ENCODE data around the gene ADAP1.
"Not testable (repeated sequence)": the region's sequence is repeated elsewhere in the genome, so short reads cannot be mapped to it uniquely, and the experiment has no call there.

ADAP1 gene

DNA sequence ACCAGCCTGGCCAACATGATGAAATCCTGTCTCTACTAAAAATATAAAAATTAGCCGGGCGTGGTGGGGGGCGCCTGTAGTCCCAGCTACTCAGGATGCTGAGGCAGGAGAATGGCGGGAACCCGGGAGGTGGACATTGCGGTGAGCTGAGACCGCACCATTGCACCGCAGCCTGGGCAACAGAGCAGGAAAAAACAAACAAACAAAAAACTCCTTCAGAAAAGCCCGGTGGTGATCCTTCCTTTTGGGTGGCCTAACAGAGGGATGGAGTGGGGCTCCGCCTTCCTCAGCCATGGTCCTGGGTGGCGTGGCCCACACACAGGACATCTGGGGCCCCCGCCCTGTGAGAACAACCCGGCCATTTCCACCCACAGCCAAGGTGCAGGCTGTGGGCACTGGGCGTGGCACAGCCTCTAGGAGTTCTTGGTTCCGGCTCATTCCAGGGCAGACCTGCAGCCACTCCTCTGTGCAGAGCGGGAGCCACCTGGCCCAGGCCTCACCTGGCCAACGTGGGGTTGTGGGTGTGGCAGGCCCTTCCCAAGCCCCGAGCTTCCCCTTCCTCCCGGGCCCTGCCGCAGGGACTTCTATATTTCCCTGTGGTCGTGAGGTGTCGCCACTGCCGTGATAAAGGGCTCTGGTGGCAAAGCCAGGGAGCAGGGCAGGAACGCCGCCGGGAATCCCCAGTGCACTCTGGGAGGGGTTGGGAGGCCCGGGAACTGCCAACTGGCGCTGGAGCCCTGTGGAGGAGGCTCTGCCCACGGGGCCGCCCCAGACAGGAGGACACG, 40.6 kb downstream of the ADAP1 start:
- TF ChIP-seq, protein P1, sequence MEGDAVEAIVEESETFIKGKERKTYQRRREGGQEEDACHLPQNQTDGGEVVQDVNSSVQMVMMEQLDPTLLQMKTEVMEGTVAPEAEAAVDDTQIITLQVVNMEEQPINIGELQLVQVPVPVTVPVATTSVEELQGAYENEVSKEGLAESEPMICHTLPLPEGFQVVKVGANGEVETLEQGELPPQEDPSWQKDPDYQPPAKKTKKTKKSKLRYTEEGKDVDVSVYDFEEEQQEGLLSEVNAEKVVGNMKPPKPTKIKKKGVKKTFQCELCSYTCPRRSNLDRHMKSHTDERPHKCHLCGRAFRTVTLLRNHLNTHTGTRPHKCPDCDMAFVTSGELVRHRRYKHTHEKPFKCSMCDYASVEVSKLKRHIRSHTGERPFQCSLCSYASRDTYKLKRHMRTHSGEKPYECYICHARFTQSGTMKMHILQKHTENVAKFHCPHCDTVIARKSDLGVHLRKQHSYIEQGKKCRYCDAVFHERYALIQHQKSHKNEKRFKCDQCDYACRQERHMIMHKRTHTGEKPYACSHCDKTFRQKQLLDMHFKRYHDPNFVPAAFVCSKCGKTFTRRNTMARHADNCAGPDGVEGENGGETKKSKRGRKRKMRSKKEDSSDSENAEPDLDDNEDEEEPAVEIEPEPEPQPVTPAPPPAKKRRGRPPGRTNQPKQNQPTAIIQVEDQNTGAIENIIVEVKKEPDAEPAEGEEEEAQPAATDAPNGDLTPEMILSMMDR (IDR thresholded peaks at IDR 0.05; ENCODE audit: low read depth, low read length), result no peak
- H3K4me3 ChIP-seq (ENCODE audit: low read depth, low read length), result no peak overlapping the region

DNA sequence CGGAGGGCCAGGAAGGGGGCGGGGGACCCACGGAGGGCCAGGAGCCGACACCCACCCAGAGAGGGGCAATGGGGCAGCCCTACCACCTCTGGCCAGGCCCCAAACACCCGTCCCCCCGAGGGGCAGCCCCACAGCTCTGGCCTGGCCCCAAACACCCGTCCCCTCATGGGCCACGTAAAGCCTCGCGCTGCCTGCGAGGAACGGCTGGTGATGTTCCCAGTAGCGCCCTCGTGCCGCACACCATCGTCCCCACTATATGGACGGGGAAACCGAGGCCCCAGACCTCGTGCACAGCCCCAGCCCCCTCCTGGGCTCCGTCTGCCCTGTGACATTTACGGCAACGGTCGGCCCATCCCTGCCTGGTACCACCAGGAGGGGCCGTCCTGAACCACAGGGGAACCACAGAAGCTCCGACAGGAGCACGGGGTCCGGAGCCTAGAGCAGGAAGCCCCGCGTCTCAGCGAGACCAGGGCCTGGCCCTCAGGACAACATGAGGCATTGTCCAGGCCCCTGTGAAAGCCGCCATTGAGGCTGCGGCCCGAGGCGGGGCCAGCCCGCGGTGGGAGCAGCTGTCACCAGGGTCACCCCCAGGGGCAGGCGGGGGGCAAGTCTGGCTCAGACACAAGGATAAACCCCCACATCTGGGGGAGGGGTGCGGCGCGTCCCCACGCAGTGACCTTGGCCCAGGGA, 42.5 kb downstream of the ADAP1 start:
- TF ChIP-seq, protein P1 (IDR thresholded peaks at IDR 0.05; ENCODE audit: low read depth, low read length), result no peak
- no peak overlapping the region for H3K4me3 ChIP-seq (ENCODE audit: low read depth, low read length)

DNA sequence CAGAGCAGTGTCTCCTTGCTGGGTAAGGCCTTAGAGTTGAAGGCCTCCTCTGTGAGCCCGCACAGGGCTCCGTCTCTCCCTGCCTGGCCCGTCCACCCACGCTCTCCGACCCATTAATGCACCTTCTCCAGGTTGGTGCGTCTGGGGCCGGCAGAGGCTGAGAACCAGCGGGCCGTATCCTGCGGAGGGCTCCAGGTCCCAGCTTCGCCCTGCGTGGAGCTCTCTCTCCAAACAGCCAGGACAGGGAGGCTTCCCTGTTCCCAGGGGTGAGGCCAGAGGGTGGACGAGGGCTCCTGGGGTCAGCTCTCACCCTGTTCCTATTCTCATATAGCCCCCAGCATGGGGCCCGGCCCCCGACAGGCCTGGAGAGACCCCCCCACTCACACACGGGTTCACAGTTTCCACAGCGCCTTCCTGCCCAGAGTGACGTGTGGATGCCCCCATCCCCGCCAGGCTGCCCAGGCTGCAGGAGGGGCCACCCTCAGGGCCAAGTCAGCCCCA, 43.5 kb downstream of the ADAP1 start:
- TF ChIP-seq, protein P1 (IDR thresholded peaks at IDR 0.05; ENCODE audit: low read depth, low read length), result no peak
- no peak overlapping the region for H3K4me3 ChIP-seq (ENCODE audit: low read depth, low read length)

DNA sequence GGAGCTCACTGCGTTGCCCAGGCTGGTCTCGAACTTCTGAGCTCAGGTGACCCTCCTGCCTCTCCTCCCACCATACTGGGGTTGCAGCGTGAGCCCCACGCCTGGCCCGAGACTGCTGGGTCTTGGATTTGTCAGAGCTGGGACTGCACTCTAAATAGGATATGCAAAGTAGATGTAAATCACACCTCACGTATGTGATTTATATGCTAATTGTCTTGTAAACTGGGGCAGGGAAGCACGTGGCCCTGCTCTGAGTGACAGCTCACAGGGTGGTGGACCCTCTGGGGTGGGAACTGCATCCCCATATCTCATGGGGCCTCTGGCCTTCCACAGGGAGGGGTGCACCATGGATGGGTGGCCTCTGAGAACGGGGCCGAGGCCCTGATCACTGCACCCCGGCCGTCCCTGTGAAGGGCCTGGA, 44.0 kb downstream of the ADAP1 start:
- TF ChIP-seq, protein P1 (IDR thresholded peaks at IDR 0.05; ENCODE audit: low read depth, low read length), result no peak
- no peak overlapping the region for H3K4me3 ChIP-seq (ENCODE audit: low read depth, low read length)

DNA sequence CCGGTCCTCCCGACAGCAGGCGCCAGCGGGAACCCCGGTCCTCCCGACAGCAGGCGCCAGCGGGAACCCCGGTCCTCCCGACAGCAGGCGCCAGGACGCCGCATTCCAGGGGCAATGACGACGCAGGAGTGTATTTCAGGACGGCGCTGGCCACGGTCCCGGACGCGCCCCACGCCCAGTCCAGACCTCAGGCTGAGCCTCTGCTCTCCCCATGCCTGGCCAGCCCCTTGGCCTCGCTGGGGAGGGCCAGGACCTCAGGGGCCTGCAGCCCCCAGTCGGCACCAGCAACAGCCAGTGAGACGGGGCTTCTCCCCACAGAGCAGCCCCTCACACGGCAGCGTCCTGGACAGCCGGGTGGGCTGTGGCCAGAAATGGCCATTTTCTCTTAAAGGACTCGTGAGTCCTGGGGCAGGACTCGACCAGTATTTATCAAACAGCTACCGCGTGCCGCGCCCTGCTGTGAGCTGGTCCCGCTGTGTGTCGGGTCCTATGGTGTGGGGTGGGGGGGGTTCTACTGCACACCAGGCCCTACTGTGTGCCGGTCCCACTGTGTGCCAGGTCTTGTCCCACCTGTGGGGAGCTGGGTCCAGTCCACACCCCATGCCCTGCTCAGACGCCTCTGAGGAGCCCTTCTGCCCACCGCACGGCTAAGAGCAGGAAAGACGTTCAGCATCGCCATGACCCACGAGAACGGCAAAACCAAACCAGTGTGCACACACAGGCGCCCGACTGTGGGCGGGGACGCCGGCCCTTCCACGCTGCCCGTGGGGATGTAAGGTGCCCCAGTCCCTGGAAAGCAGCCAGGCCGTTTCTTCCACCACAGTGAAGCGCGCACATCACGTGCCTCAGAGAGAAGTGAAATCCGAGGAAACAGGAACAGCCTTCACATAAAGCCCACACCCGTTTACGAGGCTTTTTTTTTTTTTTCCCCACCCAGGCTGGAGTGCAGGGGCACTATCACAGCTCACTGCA, 44.8 kb downstream of the ADAP1 start:
- TF ChIP-seq, protein P1 (IDR thresholded peaks at IDR 0.05; ENCODE audit: low read depth, low read length), result no peak
- H3K4me3 ChIP-seq (ENCODE audit: low read depth, low read length), result no peak overlapping the region

DNA sequence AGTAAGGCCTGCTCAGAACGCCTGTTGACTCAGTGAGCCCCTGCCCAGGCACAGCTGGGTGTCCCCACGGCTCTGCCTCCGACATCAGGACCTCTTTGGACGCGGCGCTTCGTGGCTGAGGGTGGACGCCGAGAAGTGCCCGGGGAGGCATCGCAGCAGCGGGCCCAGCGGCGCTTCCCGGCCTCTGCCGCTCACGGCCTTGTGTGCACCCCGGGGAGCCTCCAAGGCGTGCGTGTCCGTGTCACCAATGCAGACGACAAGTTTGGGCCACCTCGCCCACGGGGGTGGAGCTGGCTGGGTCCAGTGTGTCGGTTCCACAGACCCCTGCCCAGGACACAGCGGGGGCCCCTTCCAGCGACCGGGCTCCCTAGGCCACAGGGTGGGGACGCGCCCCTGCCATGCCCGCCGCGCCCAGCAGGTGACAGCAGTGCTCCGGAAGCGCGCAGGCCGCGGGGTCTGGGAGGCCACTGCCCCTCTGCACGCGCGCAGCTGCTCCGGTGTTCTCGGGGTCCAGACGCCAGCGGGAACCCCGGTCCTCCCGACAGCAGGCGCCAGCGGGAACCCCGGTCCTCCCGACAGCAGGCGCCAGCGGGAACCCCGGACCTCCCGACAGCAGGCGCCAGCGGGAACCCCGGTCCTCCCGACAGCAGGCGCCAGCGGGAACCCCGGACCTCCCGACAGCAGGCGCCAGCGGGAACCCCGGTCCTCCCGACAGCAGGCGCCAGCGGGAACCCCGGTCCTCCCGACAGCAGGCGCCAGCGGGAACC, 45.7 kb downstream of the ADAP1 start:
- TF ChIP-seq, protein P1 (IDR thresholded peaks at IDR 0.05; ENCODE audit: low read depth, low read length), result peak; percentile 76
- not testable (repeated sequence) for H3K4me3 ChIP-seq (ENCODE audit: low read depth, low read length)

Measured in WI38 (cell line).